HG03060 (cell line): ENCODE data around the gene HAUS5.
"Not testable (repeated sequence)": the region's sequence is repeated elsewhere in the genome, so short reads cannot be mapped to it uniquely, and the experiment has no call there.

Source experiments
- ATAC-seq: cut with Tn5 transposase; IDR thresholded peaks from one replicate; pipeline ENCODE4 v1.9.1; 2021; ENCODE audit warnings: low read depth, moderate number of reproducible peaks; ENCODE audit not compliant: unreplicated experiment

The HAUS5 gene

GRCh38 chr19:35641515-35642151 is 29.1 kb downstream of the HAUS5 start, which contains the start of gene ETV2:
ETV2 (plus strand) TSS chr19:35641745; CDS start chr19:35642461, 716 bp downstream.
- ATAC-seq: no peak

- no peak for ATAC-seq
These were observed 29.8 kb downstream of the HAUS5 start for GRCh38 chr19:35642312-35642711.

GRCh38 chr19:35642798-35643254 is 30.3 kb downstream of the HAUS5 start:
- no peak for ATAC-seq

DNA sequence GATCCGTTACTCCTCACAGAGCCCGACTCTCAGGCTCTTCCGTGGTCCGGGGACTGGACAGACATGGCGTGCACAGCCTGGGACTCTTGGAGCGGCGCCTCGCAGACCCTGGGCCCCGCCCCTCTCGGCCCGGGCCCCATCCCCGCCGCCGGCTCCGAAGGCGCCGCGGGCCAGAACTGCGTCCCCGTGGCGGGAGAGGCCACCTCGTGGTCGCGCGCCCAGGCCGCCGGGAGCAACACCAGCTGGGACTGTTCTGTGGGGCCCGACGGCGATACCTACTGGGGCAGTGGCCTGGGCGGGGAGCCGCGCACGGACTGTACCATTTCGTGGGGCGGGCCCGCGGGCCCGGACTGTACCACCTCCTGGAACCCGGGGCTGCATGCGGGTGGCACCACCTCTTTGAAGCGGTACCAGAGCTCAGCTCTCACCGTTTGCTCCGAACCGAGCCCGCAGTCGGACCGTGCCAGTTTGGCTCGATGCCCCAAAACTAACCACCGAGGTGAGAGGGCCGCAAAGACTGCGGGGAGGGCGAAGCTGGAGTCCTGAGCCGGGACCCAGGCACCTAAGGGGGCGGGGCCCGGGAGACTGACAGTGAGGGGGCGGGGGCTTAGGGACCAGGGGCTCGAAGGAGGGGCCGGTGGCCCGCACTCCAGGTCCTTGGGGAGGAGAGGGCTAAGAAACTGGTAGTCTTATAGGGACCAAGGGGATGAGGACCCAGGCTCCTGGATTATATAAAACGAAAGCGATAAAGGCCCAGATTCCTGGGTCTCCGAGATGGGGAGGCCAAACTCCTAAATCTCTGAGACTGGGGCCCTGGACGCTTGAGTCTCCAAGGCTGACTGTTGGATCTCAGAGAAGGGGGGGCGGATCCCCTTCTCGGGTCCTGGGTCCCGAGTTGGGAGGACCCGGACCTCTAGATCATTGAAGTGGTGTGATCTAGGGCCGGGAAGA is 31.0 kb downstream of the HAUS5 start:
- ATAC-seq: no peak

DNA sequence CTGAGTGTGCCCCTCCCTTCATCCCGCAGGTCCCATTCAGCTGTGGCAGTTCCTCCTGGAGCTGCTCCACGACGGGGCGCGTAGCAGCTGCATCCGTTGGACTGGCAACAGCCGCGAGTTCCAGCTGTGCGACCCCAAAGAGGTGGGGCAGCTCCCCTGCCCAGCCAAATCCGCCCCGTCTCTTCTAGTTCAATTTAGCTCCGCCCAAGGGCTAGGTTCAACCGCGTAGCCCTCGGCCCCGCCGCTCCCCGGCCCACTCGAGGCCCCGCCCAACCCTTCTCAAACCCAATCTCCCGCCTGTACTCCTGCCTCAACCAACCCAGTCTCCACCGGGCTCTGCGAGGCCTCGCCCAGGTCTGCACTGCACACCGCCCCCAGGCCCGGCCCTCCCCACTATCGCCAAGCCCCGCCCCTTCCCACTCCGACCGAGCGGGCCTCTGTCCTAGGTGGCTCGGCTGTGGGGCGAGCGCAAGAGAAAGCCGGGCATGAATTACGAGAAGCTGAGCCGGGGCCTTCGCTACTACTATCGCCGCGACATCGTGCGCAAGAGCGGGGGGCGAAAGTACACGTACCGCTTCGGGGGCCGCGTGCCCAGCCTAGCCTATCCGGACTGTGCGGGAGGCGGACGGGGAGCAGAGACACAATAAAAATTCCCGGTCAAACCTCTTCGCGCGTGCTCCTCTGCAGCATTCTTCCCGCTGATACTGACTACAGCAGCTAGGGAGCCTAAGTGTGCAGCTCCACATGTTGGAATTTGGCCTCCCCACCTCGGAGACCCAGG is 31.9 kb downstream of the HAUS5 start:
- peak; percentile 24 for ATAC-seq

GRCh38 chr19:35644987-35645679 is 32.6 kb downstream of the HAUS5 start:
- ATAC-seq: no peak

GRCh38 chr19:35645680-35646511 is 33.4 kb downstream of the HAUS5 start:
- no peak for ATAC-seq

DNA sequence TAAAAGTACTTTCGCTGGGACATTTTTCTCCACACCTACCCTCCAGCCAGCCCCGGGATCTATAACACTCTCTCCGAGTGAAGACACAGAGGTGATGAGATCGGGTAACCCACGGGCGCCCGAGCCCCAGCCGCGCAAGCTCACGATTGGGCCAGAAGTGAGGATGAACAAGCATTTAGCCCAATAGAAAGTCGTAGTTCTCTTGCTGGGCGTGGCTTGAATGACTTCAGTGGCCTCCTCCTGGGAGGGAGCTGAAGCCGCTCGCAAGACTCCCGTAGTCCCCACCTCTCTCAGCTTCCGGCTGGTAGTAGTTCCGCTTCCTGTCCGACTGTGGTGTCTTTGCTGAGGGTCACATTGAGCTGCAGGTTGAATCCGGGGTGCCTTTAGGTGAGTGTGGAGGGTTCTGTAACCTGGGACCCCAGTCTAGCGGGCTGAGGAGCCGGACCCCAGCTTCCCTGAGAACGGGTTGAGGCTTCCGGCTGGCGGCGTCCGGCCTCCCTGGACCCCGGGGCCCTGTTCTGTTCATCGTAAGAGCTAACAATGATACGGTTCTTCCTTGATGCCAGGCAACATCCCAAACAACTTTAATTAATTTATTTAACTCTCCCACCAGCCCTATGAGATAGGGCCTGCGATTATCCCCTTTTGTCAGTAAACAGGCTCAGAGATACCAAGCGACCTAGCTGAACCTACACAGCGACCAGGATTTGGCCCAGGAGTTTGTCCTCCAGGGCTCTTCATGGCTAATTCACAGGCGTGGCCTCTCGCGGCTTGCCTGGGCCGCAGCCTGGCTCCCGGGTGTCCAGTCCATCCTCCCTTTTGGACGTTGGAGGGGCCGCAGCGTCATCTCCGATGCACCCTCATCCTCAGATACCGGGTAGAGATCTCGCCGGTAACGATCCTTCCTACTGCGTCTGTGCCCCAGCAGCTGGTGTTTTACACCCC is 35.8 kb downstream of the HAUS5 start, which contains the start of gene COX6B1:
Gene COX6B1, plus strand, starts transcription at position 307 of the 945 bp plus-strand sequence. CDS start 2,921 bp downstream, outside the sequence.
- ATAC-seq: peak; percentile 41

DNA sequence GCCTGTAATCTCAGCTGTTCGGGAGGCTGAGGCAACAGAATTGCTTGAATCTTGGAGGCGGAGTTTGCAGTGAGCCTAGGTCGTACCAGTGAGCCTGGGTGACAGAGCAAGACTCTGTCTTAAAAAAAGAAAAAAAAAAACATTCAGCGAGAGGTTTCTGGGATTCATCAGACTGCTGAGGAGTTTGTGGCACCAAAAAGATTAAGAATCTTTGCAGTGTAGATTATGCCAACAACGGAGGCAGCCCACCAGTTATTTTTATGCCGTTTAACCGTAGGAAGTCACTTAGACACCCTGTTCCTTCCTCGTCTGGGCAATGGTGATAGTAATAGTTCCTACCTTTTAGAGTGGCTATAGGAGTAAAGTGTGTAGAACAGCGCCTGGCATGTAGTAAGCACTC is 38.0 kb downstream of the HAUS5 start:
- no peak for ATAC-seq

- not testable (repeated sequence) for ATAC-seq
These were observed 42.3 kb downstream of the HAUS5 start for GRCh38 chr19:35654828-35655227.

DNA sequence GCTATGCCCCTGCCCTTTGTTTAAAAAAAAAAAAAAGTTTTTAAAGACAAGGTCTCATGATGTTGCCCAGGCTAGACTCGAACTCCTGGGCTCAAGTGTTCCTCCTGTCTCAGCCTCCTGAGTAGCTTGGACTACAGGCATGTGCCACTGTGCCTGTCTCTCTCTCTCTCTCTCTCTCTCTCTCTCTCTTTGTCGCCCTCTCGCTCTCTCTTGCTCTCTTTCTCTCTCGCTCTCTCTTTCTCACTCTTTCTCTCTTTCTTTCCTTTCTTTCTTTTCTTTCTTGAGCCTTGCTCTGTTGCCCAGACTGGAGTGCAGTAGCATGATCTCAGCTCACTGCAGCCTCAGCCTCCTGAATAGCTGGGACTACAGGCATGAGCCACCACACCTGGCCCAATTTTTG is 43.1 kb downstream of the HAUS5 start:
- ATAC-seq: no peak

GRCh38 chr19:35656700-35657099 is 44.2 kb downstream of the HAUS5 start:
- ATAC-seq: no peak

GRCh38 chr19:35657904-35658700 is 45.6 kb downstream of the HAUS5 start:
- ATAC-seq: no peak

GRCh38 chr19:35661995-35662340 is 49.4 kb downstream of the HAUS5 start:
- no peak for ATAC-seq

GRCh38 chr19:35663981-35664380 is 51.4 kb downstream of the HAUS5 start:
- no peak for ATAC-seq

GRCh38 chr19:35665157-35665556 is 52.6 kb downstream of the HAUS5 start:
- no peak for ATAC-seq

DNA sequence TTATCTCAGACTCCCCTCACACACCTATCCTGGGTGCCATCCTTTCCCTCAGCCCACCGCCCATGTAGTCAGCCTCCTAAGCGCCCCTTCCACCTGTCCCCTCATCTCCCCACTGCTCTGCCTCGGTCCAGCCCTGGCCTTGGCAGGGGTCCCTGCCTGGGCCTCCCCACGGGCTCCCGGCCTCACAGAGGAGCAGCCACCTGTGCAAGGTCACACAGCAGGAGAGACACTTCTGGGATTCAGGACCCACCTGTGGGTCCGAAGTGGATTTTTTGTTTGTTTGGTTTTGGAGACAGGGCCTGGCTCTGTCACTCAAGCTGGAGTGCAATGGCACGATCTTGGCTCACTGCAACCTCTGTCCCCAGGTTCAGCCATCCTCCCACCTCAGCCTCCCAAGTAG is 53.1 kb downstream of the HAUS5 start:
- no peak for ATAC-seq
